ENCODE measurements around the gene DMRT2. TPM values are rescaled to one million over a fixed set of nuclear protein-coding genes. Genes with fewer than 3 reads are reported as not detected.
A peak's percentile ranks its signal among the peaks of the same experiment; 100 is the strongest.

Gene DMRT2
- total and polyA plus RNA-seq, 2 donors from 2014 or later, result 9.3 to 38.3 TPM

DNA sequence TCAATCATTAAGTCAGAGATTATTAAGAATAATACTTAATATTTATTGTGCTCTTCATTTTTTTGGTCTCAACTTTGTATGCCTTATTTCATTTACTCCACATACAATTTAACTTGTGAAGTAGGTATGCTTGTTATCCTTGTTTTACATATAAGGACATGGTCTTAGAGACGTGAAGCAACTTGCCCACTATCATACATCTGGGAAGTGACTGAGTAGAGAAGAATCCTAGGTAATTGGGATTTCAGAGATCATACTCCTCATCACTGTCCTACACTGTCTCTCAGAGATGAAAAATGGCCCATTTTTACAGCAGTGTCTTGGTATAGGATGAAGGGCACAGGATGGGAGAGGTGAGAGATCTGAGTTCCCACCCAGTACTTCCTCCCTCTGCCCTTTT is 23.3 kb downstream of the DMRT2 start:
- no peaks in the 10 kb centered on the region for H3K27me3 ChIP-seq (ENCODE audit: control insufficient read depth, insufficient read depth, low read length)
- no peaks in the 10 kb centered on the region for H3K4me1 ChIP-seq (ENCODE audit: control insufficient read depth in 2 of 3, insufficient read depth in 2 of 3, low read depth in 1 of 3, low read length in 3 of 3)
- intact Hi-C loops (cut with DNase I), result no loop called here
- H3K36me3 ChIP-seq (ENCODE audit: control insufficient read depth in 2 of 3, insufficient read depth in 3 of 3, low read length in 3 of 3), result no peaks in the 10 kb centered on the region
- H3K9me3 ChIP-seq (ENCODE audit: control insufficient read depth in 2 of 3, insufficient read depth in 1 of 3, low read length in 3 of 3), result no peaks in the 10 kb centered on the region
- H3K4me3 ChIP-seq (ENCODE audit: low read length in 3 of 3), result no peak overlapping the region
- FAIRE-seq (no peak), DNase-seq (no peak)
- TF ChIP-seq, protein P1, sequence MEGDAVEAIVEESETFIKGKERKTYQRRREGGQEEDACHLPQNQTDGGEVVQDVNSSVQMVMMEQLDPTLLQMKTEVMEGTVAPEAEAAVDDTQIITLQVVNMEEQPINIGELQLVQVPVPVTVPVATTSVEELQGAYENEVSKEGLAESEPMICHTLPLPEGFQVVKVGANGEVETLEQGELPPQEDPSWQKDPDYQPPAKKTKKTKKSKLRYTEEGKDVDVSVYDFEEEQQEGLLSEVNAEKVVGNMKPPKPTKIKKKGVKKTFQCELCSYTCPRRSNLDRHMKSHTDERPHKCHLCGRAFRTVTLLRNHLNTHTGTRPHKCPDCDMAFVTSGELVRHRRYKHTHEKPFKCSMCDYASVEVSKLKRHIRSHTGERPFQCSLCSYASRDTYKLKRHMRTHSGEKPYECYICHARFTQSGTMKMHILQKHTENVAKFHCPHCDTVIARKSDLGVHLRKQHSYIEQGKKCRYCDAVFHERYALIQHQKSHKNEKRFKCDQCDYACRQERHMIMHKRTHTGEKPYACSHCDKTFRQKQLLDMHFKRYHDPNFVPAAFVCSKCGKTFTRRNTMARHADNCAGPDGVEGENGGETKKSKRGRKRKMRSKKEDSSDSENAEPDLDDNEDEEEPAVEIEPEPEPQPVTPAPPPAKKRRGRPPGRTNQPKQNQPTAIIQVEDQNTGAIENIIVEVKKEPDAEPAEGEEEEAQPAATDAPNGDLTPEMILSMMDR (IDR thresholded peaks at IDR 0.05; ENCODE audit: borderline replicate concordance, extremely low read depth, insufficient read depth), result no peak
- H3K27ac ChIP-seq (ENCODE audit: low read depth in 2 of 2, low read length in 2 of 2), result no peak overlapping the region
- H3K9ac ChIP-seq (ENCODE audit: low read length in 3 of 3), result no peak overlapping the region

DNA sequence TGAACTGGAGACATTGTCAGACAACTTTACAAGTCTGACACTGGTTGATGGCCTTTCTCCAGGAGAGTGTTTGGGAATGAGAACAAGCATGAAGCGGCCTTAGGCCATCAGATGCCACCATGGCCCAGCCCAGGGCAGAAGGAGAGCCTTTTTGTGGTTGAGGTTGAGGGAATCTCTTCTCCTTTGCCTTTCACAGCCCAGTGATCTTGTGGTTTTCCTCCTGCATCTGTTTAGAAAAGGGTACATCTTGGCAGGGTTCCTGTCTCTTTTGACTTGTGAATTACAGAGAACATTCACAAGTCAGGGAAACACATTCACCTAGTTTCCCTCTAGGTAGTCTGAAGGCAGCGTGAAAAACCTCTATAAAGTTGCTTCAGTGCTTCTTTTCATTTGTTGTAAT is 27.5 kb downstream of the DMRT2 start:
- no peak overlapping the region for H3K9ac ChIP-seq (ENCODE audit: low read length in 3 of 3)
- no peak for FAIRE-seq
- no peak overlapping the region for H3K4me3 ChIP-seq (ENCODE audit: low read length in 3 of 3)
- no peaks in the 10 kb centered on the region for H3K27me3 ChIP-seq (ENCODE audit: control insufficient read depth, insufficient read depth, low read length)
- TF ChIP-seq, protein P1 (IDR thresholded peaks at IDR 0.05; ENCODE audit: borderline replicate concordance, extremely low read depth, insufficient read depth), result no peak
- no peaks in the 10 kb centered on the region for H3K36me3 ChIP-seq (ENCODE audit: control insufficient read depth in 2 of 3, insufficient read depth in 3 of 3, low read length in 3 of 3)
- intact Hi-C loops (cut with DNase I), result no loop called here
- no peak for DNase-seq
- H3K27ac ChIP-seq (ENCODE audit: low read depth in 2 of 2, low read length in 2 of 2), result no peak overlapping the region
- no peaks in the 10 kb centered on the region for H3K9me3 ChIP-seq (ENCODE audit: control insufficient read depth in 2 of 3, insufficient read depth in 1 of 3, low read length in 3 of 3)
- H3K4me1 ChIP-seq (ENCODE audit: control insufficient read depth in 2 of 3, insufficient read depth in 2 of 3, low read depth in 1 of 3, low read length in 3 of 3), result no peaks in the 10 kb centered on the region

DNA sequence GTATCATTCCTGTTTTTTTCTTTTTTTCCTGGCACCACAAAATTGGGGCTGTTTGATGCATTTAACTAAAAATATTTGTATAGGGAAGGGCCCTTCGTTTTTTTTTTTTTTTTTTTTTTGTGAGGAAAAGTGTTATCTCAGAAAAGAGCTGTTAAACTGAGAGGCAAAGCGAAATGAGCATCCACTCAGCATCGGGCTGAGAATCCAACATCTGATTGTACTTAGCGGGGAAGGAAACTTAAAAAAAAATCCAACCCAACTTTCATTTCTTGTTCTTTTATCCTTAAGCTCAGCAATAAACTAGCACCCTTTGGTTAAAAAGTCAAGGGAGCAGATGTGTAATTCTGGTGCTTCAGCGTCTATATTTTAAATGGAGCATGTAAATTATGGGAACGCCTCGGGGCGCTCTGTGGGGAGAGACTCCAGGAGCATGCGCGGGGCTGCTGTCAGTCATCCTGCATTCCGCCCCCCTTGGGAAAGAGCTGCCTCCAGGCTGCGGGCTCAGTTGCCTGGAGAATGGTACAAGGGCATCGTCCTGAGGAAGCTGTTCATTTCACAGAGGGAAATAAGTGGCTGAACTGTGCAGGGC is 33.3 kb downstream of the DMRT2 start:
- H3K27me3 ChIP-seq (ENCODE audit: control insufficient read depth, insufficient read depth, low read length), result no peaks in the 10 kb centered on the region
- TF ChIP-seq, protein P1 (IDR thresholded peaks at IDR 0.05; ENCODE audit: borderline replicate concordance, extremely low read depth, insufficient read depth), result no peak
- no peak overlapping the region for H3K27ac ChIP-seq (ENCODE audit: low read depth in 2 of 2, low read length in 2 of 2)
- H3K36me3 ChIP-seq (ENCODE audit: control insufficient read depth in 2 of 3, insufficient read depth in 3 of 3, low read length in 3 of 3), result no peaks in the 10 kb centered on the region
- DNase-seq (peak; percentile 33 to 68 (median 44)), FAIRE-seq (no peak)
- H3K4me3 ChIP-seq (ENCODE audit: low read length in 3 of 3), result no peak overlapping the region
- no peak overlapping the region for H3K9ac ChIP-seq (ENCODE audit: low read length in 3 of 3)
- intact Hi-C loops (cut with DNase I), result no loop called here
- H3K9me3 ChIP-seq (ENCODE audit: control insufficient read depth in 2 of 3, insufficient read depth in 1 of 3, low read length in 3 of 3), result no peaks in the 10 kb centered on the region
- H3K4me1 ChIP-seq (ENCODE audit: control insufficient read depth in 2 of 3, insufficient read depth in 2 of 3, low read depth in 1 of 3, low read length in 3 of 3), result peaks cover 0 to 2% (median 0%) of the 10 kb centered on the region in 3 donors

DNA sequence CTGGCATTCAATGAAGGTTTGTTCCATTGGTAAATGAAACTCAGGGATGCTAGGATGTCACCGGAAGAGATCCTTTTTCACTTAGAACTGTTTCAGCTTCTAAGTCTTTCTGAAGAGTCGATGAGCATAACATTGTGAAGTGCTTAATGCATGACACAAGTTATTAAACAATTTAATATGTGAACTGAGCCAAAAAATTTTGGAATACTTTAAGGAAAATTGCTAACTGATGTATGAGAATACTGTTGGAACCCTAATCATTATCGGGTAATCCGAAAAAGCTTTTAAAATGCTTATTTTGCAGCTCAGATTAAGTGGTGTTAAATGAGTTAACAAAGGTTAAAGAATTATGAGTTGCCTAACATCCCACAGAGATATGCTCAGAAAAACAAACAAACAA is 34.9 kb downstream of the DMRT2 start:
- no peak for FAIRE-seq
- Histone ChIP-seq H3K27me3 (ENCODE audit: control insufficient read depth, insufficient read depth, low read length) (no peaks in the 10 kb centered on the region), H3K27ac (ENCODE audit: low read depth in 2 of 2, low read length in 2 of 2) (no peak overlapping the region), H3K4me1 (ENCODE audit: control insufficient read depth in 2 of 3, insufficient read depth in 2 of 3, low read depth in 1 of 3, low read length in 3 of 3) (peaks cover 0 to 2% (median 0%) of the 10 kb centered on the region in 3 donors), H3K9ac (ENCODE audit: low read length in 3 of 3) (no peak overlapping the region), H3K4me3 (ENCODE audit: low read length in 3 of 3) (no peak overlapping the region), H3K36me3 (ENCODE audit: control insufficient read depth in 2 of 3, insufficient read depth in 3 of 3, low read length in 3 of 3) (no peaks in the 10 kb centered on the region), H3K9me3 (ENCODE audit: control insufficient read depth in 2 of 3, insufficient read depth in 1 of 3, low read length in 3 of 3) (no peaks in the 10 kb centered on the region)
- TF ChIP-seq, protein P1 (IDR thresholded peaks at IDR 0.05; ENCODE audit: borderline replicate concordance, extremely low read depth, insufficient read depth), result no peak
- no peak for DNase-seq
- intact Hi-C loops (cut with DNase I), result no loop called here
